HG02973 (cell line): ENCODE results near the gene ARID3C.

ENCODE experiments used
- ATAC-seq: cut with Tn5 transposase; IDR thresholded peaks from one replicate; pipeline ENCODE4 v1.9.1; 2021; ENCODE audit warnings: moderate library complexity; ENCODE audit not compliant: unreplicated experiment

The ARID3C gene

GRCh38 chr9:34633166-34633565, 4.3 kb upstream of the ARID3C start:
- no peak for ATAC-seq

- ATAC-seq = no peak
Observed at GRCh38 chr9:34630402-34631154, 1.7 kb upstream of the ARID3C start.

GRCh38 chr9:34629491-34629808, 584 bp upstream of the ARID3C start:
- no peak for ATAC-seq

GRCh38 chr9:34627716-34628655, 880 bp downstream of the ARID3C start:
- no peak for ATAC-seq

GRCh38 chr9:34625186-34625486, 3.7 kb downstream of the ARID3C start:
- ATAC-seq = no peak

GRCh38 chr9:34624475-34625185, 4.2 kb downstream of the ARID3C start:
- ATAC-seq = no peak

- no peak for ATAC-seq
Observed at GRCh38 chr9:34623374-34624235, 5.3 kb downstream of the ARID3C start.

- peak; percentile 96 for ATAC-seq
Observed at GRCh38 chr9:34620061-34620994, 8.5 kb downstream of the ARID3C start, which contains the start of gene DCTN3. TSS of gene DCTN3 (minus strand) at chr9:34620495. CDS start at chr9:34620464, 31 bp downstream.

GRCh38 chr9:34615132-34615531, 13.7 kb downstream of the ARID3C start:
- ATAC-seq = no peak

GRCh38 chr9:34612788-34613390, 16.0 kb downstream of the ARID3C start:
- no peak for ATAC-seq

- peak; percentile 83 for ATAC-seq
Observed at GRCh38 chr9:34611811-34612787, 16.8 kb downstream of the ARID3C start, which contains the start of gene RPP25L. TSS of gene RPP25L (minus strand) at chr9:34612097. CDS start at chr9:34611296, 801 bp downstream.

- no peak for ATAC-seq
Observed at GRCh38 chr9:34611251-34611810, 17.5 kb downstream of the ARID3C start.

GRCh38 chr9:34610434-34611206, 18.2 kb downstream of the ARID3C start:
- no peak for ATAC-seq

- no peak for ATAC-seq
Observed at GRCh38 chr9:34607331-34607730, 21.5 kb downstream of the ARID3C start.

GRCh38 chr9:34606905-34607304, 22.0 kb downstream of the ARID3C start:
- no peak for ATAC-seq

- no peak for ATAC-seq
Observed at GRCh38 chr9:34606190-34606589, 22.7 kb downstream of the ARID3C start.
